Testis (tissue), 3 donors: Measurements from ENCODE around the gene TTC39B. TPM values are rescaled to one million over a fixed set of nuclear protein-coding genes. Genes with fewer than 3 reads are reported as not detected.

Experiments used
- DNase-seq: peaks from one replicate; pipeline ENCODE4 v3.0.0-alpha.2; 2019
- H3K27ac ChIP-seq, 2 donors: fragments of 200-600 bp; sonication (generic); one replicate each; pipeline ENCODE4 v1.5.1; 2019
- H3K27me3 ChIP-seq: fragments of 200-600 bp; sonication (generic); one replicate; pipeline ENCODE4 v1.5.1; 2019
- H3K36me3 ChIP-seq: fragments of 200-600 bp; sonication (generic); one replicate; pipeline ENCODE4 v1.5.1; 2017; ENCODE audit warnings: low read depth; ENCODE audit errors: missing control alignments
- H3K4me1 ChIP-seq: fragments of 200-600 bp; sonication (generic); one replicate; pipeline ENCODE4 v1.5.1; 2019
- H3K4me3 ChIP-seq, 2 donors: fragments of 200-600 bp; sonication (generic); one replicate each; pipeline ENCODE4 v1.5.1; 2017 to 2019
- H3K9me3 ChIP-seq: fragments of 200-600 bp; sonication (generic); one replicate; pipeline ENCODE4 v1.5.1; 2017
- CTCF ChIP-seq, 3 experiments: fragments of 450-650 bp in 2 of 3; fragments of 200-600 bp in 1 of 3; sonication (generic) in 1 of 3; IDR thresholded peaks; one replicate each; pipeline ENCODE4 v1.5.1; 2016 to 2019; ENCODE audit warnings: antibody characterized with exemption in 3 of 3, mild to moderate bottlenecking in 2 of 3, moderate library complexity in 1 of 3
- POLR2A ChIP-seq: fragments of 450-650 bp; IDR thresholded peaks from one replicate; pipeline ENCODE4 v1.6.1; 2017; ENCODE audit warnings: antibody characterized with exemption, mild to moderate bottlenecking, moderate library complexity
- WGBS, 2 donors: methylation state at CpG; one replicate each; pipeline ENCODE4 v1.1.5; 2018; 5-methylcytosine and 5-hydroxymethylcytosine counted together
- intact Hi-C: fragments of 100-400 bp; cut with DNase I; formaldehyde crosslinking; loops from one replicate; pipeline ENCODE4 v1.15.1; 2023; ENCODE audit warnings: low total_unique reads
- polyA plus RNA-seq: library from polyadenylated mRNA; stranded (reverse); fragments of 350-450 nt; fragmentation: Illumina TruSeq; extraction: RNeasy Lipid Tissue Mini Kit (QIAGEN cat#74804); gene quantifications from one replicate; pipeline ENCODE4 v1.2.3, GENCODE V29; 2014; ENCODE audit warnings: low read depth, low replicate concordance; ENCODE audit not compliant: insufficient read depth
- total RNA-seq, 2 donors: library from RNA; depleted of rRNA; stranded (reverse); fragments of >200 nt; gene quantifications; one replicate each; pipeline ENCODE4 v1.2.3, GENCODE V29; 2016

TTC39B gene
- total and polyA plus RNA-seq, 3 donors from 2014 or later: 5.7 to 8.9 (median 8.5) TPM

- Histone ChIP-seq H3K4me1 (no peaks in the 10 kb centered on the region), H3K4me3 (no peak overlapping the region), H3K27me3 (no peaks in the 10 kb centered on the region), H3K27ac (no peak overlapping the region), H3K36me3 (no peaks in the 10 kb centered on the region), H3K9me3 (no peaks in the 10 kb centered on the region)
- no peak for DNase-seq
- TF ChIP-seq POLR2A: no peak
- no peak for TF ChIP-seq CTCF (IDR thresholded peaks at IDR 0.05)
- intact Hi-C loops: no loop called here
- WGBS, 2 donors: 64 to 73% methylated on average over 1 of the region's 1 CpG
These were observed 32.6 kb downstream of the TTC39B start for GRCh38 chr9:15274425-15274824.

- Histone ChIP-seq H3K27ac (no peak overlapping the region), H3K36me3 (no peaks in the 10 kb centered on the region), H3K27me3 (no peaks in the 10 kb centered on the region), H3K9me3 (no peaks in the 10 kb centered on the region), H3K4me3 (no peak overlapping the region), H3K4me1 (no peaks in the 10 kb centered on the region)
- TF ChIP-seq CTCF (IDR thresholded peaks at IDR 0.05): no peak
- no peak for TF ChIP-seq POLR2A
- WGBS, 2 donors: 71 to 74% methylated on average over 3 of the region's 3 CpGs
- intact Hi-C loops: no loop called here
- no peak for DNase-seq
These were observed 34.6 kb downstream of the TTC39B start for GRCh38 chr9:15272377-15272928.

DNA sequence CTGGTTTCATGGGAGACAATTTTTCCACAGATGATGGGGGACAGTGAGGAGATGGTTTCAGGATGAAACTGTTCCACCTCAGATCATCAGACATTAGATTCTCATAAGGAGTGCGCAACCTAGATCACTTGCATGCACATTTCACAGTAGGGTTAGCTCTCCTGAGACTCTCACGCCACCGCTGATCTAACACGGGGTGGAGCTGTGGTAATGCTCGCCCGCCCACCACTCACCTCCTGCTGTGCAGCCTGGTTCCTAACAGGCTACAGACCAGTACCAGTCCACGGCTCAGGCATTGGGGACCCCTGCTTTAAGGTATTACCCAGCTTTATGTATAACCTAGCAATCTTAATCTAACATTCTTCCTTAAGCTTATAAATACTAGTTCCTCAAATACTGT, 35.6 kb downstream of the TTC39B start:
- TF ChIP-seq CTCF (IDR thresholded peaks at IDR 0.05): no peak
- no peak for TF ChIP-seq POLR2A
- WGBS, 2 donors: 94 to 97% methylated on average over 7 of the region's 7 CpGs
- H3K27ac ChIP-seq: no peak overlapping the region
- no peaks in the 10 kb centered on the region for H3K27me3 ChIP-seq
- H3K36me3 ChIP-seq: no peaks in the 10 kb centered on the region
- no peaks in the 10 kb centered on the region for H3K4me1 ChIP-seq
- no peak for DNase-seq
- intact Hi-C loops: no loop called here
- no peak overlapping the region for H3K4me3 ChIP-seq
- H3K9me3 ChIP-seq: no peaks in the 10 kb centered on the region

- intact Hi-C loops: no loop called here
- no peaks in the 10 kb centered on the region for H3K9me3 ChIP-seq
These were observed 38.2 kb downstream of the TTC39B start for GRCh38 chr9:15268782-15269181.

More at GRCh38 chr9:15268782-15269181, 38.2 kb downstream of the TTC39B start:
- TF ChIP-seq CTCF (IDR thresholded peaks at IDR 0.05): no peak
- TF ChIP-seq POLR2A: no peak
- no peak overlapping the region for H3K27ac ChIP-seq
- no peaks in the 10 kb centered on the region for H3K4me1 ChIP-seq
- H3K36me3 ChIP-seq: no peaks in the 10 kb centered on the region
- H3K27me3 ChIP-seq: no peaks in the 10 kb centered on the region
- WGBS, 2 donors: 92% methylated on average over 3 of the region's 3 CpGs
- DNase-seq: no peak
- no peak overlapping the region for H3K4me3 ChIP-seq
